GM12892 (cell line): ENCODE results near the gene SYCN.
"Not testable (repeated sequence)": the region's sequence is repeated elsewhere in the genome, so short reads cannot be mapped to it uniquely, and the experiment has no call there.

Experiments used
- POLR2A ChIP-seq: IDR thresholded peaks from 2 replicates; pipeline ENCODE4 v1.6.1; 2011; ENCODE audit warnings: low read depth, low read length, control low read depth
- POLR2AphosphoS5 ChIP-seq: IDR thresholded peaks from 2 replicates; pipeline ENCODE4 v1.6.1; 2011; ENCODE audit warnings: low read depth, low read length, control low read depth

GRCh38 chr19:39215323-39215722 lies 11.3 kb upstream of the SYCN start:
- TF ChIP-seq POLR2A, POLR2AphosphoS5: not testable (repeated sequence)
